Measurements from ENCODE around the gene COX20.

The COX20 gene

GRCh38 chr1:244854166-244854565, 18.7 kb downstream of the COX20 start:
- no peak for DNase-seq

DNA sequence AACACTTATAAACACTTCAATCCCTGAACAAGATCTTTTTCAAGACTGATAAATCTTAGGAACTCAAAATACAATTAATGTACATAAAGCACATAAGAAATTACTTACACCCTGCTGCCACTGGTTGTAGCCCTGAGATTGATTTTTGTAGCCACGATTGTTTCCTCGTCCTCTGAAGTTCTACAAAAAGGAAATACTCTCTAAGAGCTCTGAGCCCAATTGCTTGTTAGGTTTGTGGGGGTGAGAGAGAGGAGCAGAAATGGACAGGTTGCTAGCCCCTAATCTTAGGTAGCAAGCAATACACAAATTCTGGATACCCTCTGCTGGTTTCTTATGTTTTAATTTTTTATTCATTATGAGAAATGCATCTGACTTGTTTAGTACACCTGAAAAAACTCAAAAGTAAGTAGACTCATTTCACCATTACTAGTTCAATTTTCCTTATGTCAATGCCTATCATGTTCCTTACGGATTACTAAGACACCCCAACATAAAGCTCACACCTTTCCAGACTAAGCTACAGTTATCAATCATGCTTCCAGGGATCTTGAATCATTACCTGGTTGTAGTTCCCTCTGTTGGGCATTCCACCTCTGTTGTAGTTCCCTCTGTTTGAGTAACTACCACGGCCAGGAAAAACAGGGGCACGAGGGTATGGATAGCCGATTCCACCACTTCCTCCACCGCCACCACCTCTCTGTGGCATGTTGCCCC, 19.6 kb downstream of the COX20 start:
- DNase-seq = no peak

DNA sequence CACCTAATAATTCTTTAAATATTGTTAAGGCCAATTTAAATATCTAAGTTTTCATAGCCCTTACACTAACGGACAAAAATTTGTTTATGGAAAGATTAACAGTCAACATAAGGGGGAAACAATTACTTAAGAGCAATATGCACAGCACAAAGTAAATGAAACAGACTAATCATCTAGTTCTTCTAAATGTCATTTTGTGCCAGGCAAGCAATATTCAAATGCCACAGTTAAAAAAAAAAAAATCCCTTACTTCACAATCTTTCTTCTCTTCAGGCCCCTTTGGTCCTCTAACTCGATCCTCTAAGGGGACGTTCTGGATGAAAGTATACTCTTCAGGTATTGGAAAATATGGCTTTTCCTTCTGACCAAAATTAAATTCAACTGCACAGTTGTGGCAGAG, 22.3 kb downstream of the COX20 start:
- no peak for DNase-seq

DNA sequence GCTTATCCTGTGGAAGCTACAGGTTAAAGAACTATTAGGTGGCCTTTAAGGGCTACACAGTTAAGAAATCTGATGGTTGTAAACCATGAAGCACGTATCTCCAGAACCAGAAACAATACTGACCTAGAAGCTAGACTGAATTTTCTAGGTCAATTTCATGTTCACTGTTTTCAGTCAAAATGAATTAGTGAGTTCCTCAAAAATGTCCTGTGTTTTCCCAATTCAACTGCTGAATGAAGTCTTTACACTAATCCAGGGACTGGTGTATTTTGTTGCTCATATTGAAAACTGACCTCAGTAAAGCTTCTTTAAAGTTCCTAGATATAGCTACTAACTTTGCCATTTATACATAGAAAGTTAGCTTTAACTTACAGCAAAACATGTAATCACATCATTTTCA, 22.9 kb downstream of the COX20 start:
- no peak for DNase-seq

- no peak for DNase-seq
Observed at GRCh38 chr1:244860078-244860477, 24.6 kb downstream of the COX20 start.

- no peak for DNase-seq
Observed at GRCh38 chr1:244860914-244861610, 25.6 kb downstream of the COX20 start.

DNA sequence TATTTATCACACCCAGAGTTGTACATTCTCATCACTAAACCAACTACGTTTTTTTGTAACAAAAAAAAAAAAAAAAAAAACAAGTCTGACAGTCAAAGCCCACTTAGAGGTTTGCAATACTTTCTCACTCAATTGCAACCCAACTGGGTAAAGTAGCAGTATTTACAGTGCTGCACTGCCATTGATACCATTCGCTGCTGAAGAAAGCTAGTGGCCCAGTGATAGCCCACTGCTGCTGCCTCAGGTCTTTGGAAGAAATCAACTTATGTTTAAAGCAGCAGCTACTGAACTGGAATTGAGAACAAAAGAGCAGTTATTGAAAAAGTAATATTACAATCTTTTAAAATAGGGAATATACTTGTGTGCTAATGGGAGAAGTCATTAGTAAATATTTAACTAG, 26.2 kb downstream of the COX20 start:
- no peak for DNase-seq

DNA sequence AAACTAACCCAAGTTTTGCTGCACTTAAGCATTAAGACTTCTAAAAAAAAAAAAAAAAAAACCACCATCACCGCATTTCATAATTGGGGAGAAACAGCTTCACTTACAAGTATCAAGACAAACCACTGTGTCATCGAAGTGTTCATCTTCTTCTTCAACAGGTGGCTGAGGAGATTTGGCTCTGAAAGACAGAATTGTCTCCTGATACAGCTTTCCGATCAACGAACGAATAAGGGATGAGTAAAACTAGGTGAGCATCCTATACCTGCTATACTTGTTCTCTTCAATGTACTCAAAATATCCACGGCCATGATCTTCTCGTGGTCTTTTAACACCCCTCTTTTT, 26.9 kb downstream of the COX20 start:
- DNase-seq = no peak

DNA sequence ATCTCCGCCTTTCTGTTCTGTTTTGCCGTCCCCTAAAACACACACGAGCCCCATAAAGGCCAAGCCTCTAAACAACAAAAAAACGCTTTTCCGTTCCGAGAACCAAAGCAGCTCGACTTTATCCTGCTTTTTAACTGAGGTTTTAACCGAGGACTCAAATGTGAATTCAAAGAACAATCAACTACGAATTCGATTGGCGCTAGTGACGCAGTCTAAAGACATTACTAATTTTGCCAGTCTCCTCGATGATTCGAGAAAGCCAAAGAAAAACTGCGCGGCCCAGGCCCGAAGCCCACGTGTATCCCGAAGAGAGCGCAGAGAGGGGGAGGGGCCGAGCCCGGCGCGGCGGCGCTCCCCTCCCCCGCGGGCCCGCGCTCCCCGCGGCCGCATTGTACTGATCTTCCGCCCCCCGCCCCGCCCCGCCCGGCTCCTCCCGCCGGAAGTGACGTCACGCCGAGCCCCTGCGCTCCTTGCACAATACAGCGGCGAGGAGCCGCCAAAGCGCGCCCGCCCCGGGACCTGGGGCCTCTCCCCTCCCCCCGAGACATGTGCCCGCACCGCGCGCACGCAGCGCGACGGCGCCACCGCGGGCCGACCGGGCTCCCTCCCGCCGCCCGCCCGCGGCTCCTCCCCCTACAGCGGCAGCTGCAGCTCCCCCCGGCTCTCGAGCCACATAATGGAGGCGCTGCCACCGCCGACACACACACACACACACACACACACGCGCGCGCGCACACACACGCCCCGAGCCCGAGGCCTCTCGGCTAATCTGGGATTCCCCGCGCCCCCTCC, 27.4 kb downstream of the COX20 start:
- DNase-seq = no peak

DNA sequence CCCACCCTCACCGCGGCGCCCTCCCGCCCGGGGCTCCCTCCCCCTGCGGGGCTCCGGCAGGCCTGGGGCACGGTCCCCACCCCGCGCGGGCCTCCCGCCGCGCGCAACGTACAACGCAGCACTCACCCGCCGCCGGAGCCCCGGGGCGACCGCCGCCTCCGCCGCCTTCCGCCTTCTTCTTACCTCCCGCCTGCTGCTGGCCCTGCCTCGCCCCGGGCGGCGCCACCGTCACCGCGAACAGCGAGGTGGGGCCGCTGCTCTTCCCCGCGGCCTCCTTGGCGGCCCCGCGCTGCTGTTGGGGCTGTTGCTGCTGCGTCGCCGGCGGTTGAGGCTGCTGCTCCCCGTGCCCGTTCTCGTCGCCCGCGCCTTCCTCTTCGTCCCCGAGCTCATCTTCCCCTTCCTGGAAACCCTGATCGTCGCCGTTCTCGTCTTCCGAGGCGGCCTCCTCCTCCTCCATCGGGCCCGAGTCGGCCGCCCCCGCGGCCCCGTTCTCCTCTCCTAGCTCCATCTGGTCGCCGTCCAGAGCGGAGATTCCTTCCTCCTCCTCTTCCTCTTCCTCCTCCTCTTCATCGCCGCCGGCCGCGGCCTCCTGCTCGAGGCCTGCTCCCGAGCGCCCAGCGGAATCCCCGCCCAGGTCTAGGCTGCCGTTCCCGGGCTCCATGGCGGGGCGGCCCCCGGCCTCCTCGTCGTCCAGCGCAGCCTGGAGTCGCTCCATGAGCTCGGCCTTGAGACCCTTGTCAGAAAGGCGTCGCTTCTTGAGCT, 28.2 kb downstream of the COX20 start:
- no peak for DNase-seq

- peak; percentile 80 for DNase-seq
Observed at GRCh38 chr1:244864253-244865027, 29.0 kb downstream of the COX20 start, which contains the start of gene HNRNPU. Gene HNRNPU, minus strand, starts transcription at chr1:244864543. Its CDS starts 236 bp downstream, at chr1:244864307.

DNA sequence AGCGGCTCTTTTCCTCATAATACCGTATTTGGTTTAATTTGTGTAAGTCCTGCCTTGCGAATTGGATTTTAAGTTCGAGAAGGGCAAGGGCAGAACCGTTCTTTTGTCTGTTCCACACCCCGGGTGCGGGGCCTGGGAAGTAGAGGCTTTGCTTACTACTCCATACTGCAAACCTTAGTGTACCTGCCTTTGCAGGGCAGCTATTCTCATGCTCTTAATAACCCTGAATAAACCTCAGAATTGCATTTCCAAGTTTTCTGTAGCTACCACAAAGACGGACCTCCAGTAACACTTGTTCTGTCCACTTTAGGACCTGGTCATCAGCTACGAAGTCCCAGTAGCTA, 29.5 kb downstream of the COX20 start:
- DNase-seq = no peak

- no peak for DNase-seq
Observed at GRCh38 chr1:244865820-244866219, 30.4 kb downstream of the COX20 start.

DNA sequence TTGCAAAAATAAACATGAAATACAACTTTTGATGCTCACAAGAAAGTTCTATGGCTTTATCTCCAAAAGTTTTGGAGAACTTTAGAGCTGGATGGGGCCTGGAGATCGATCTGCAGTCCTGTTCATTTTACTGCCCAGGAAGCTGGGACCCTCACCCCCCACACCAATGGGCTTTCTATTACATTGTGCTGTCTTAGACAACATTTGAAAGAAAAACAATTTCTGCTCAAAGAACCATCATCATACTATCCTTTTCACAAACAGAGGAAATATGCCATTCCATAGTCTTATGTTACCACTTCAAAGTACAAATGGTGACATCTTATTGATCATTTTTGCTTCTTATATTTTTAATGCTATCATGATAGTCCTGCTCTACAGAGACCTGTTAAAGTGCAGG, 30.9 kb downstream of the COX20 start:
- no peak for DNase-seq

- no peak for DNase-seq
Observed at GRCh38 chr1:244868484-244869363, 33.3 kb downstream of the COX20 start.

GRCh38 chr1:244869364-244869827, 33.9 kb downstream of the COX20 start:
- DNase-seq = no peak

DNA sequence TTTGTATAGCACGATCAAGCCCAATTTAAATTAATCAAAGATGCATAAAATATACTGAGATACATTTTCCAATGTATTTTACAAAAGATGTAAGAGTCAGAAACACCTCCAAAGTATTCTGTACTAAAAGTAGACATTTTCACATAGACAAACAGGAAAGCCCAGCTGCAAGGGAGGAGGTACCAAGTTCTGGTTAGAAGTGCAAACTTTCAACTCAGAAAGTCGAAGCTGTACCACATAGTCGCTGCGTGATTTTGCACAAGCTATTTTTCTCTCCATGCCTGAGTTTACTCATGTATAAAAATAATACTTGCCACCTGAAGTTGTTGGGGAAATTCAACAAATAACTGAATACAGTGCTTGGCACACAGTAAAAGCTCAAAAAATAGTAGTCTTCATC, 34.5 kb downstream of the COX20 start:
- no peak for DNase-seq

- no peak for DNase-seq
Observed at GRCh38 chr1:244874974-244875579, 39.6 kb downstream of the COX20 start.

DNA sequence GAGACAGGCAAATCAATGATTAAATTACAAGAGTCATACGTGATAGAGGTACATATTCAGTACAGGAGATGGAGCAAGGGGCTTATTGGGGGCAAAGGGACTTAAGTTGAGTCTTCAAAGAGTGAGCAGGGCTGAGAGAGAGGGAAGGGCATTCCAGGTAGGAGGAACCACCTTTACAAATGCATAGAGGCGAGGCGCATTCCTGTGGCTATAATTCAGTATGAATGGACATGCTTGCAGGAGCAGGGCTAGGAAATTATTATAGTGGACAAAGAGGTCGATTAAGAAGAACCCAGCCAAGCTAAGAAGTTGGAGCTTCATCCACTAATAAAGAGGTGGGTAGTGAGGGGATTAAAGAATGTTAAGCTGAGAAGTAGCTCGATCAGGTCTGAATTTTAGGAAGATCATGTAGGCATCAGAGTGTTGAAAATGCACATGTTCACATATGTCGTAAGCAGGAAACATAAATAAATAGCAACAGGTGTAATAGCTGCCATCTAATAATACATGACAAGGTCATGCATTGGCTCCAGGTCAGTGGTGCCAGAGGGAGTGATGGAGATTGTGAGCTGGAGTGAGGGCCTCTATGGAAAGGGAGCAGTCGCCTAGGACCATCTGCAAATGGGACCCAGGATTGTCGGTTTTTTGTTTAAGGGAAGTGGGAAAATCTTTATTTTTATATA, 40.9 kb downstream of the COX20 start:
- no peak for DNase-seq

- DNase-seq = no peak
Observed at GRCh38 chr1:244878681-244879080, 43.2 kb downstream of the COX20 start.
